ENCODE measurements around the gene ELAVL1. TPM values are rescaled to one million over a fixed set of nuclear protein-coding genes. Genes with fewer than 3 reads are reported as not detected.

Gene ELAVL1
- total and polyA plus RNA-seq, 2 of the 13 experiments (the other 11 are each of a cell fraction or from before 2014, with no cell fraction given): 27.9 to 38.4 TPM

GRCh38 chr19:7986321-7987113, 18.9 kb downstream of the ELAVL1 start:
- ATAC-seq (no peak), FAIRE-seq (no peak), DNase-seq (ENCODE audit: low spot score) (no peak)
- Histone ChIP-seq H3K27ac (ENCODE audit: extremely low read length, insufficient read depth, low read length) (no peak overlapping the region), H3K9me3 (ENCODE audit: low read length) (no peaks in the 10 kb centered on the region), H3K4me3 (replicated peaks in 1 of 3; ENCODE audit: insufficient read depth in 1 of 3, low read depth in 2 of 3, low read length in 3 of 3) (no peak overlapping the region), H4K20me1 (ENCODE audit: insufficient read depth, low read length) (peaks cover 12% of the 10 kb centered on the region), H3K27me3 (ENCODE audit: control insufficient read depth in 1 of 2, insufficient read depth in 2 of 2, low read length in 2 of 2) (no peaks in the 10 kb centered on the region), H3K4me2 (ENCODE audit: low read depth, low read length) (no peak overlapping the region), H3K79me2 (ENCODE audit: insufficient read depth, low read length) (peaks cover 18% of the 10 kb centered on the region), H3K36me3 (replicated peaks in 1 of 2; ENCODE audit: control insufficient read depth in 1 of 2, insufficient read depth in 2 of 2, low read length in 2 of 2) (peaks cover 56 to 91% of the 10 kb centered on the region in 2 experiments), H3K9ac (ENCODE audit: insufficient read depth, low read depth, low read length) (no peak overlapping the region), H3K4me1 (ENCODE audit: insufficient read depth, low read length) (no peaks in the 10 kb centered on the region), H2AFZ (ENCODE audit: low read length) (no peak overlapping the region)
- BruUV-seq (replicated peaks): no TSS peak
- intact Hi-C loops (cut with micrococcal nuclease; ENCODE audit: unreplicated experiment) (no loop called here), in situ Hi-C loops (cut with HindIII; ENCODE audit: extremely low pct_ligation_motif_present, low pct_unique_long_range_greater_than_20kb) (no loop called here)
- WGBS (ENCODE audit: low lambda C conversion rate): 96% methylated on average over 23 of the region's 23 CpGs
- TF ChIP-seq ZNF513 (CRISPR knock-in tag; conservative IDR thresholded peaks at IDR 0.05): no peak
- ChIA-PET CTCF (ENCODE audit: low intra/inter-chr PET ratio, low total read pairs) (no interaction called here), POLR2A (no interaction called here)

GRCh38 chr19:7985481-7985911, 19.9 kb downstream of the ELAVL1 start:
- peaks cover 52 to 91% of the 10 kb centered on the region in 2 experiments for H3K36me3 ChIP-seq (replicated peaks in 1 of 2; ENCODE audit: control insufficient read depth in 1 of 2, insufficient read depth in 2 of 2, low read length in 2 of 2)
- in situ Hi-C loops (cut with HindIII; ENCODE audit: extremely low pct_ligation_motif_present, low pct_unique_long_range_greater_than_20kb): no loop called here
- no TSS peak for BruUV-seq (replicated peaks)

More at GRCh38 chr19:7985481-7985911, 19.9 kb downstream of the ELAVL1 start:
- ChIA-PET POLR2A (no interaction called here), CTCF (ENCODE audit: low intra/inter-chr PET ratio, low total read pairs) (no interaction called here)
- intact Hi-C loops (cut with micrococcal nuclease; ENCODE audit: unreplicated experiment): no loop called here
- Histone ChIP-seq H3K4me1 (ENCODE audit: insufficient read depth, low read length) (no peaks in the 10 kb centered on the region), H3K27ac (ENCODE audit: extremely low read length, insufficient read depth, low read length) (no peak overlapping the region), H3K27me3 (ENCODE audit: control insufficient read depth in 1 of 2, insufficient read depth in 2 of 2, low read length in 2 of 2) (no peaks in the 10 kb centered on the region), H3K79me2 (ENCODE audit: insufficient read depth, low read length) (peaks cover 12% of the 10 kb centered on the region), H2AFZ (ENCODE audit: low read length) (no peak overlapping the region), H3K4me2 (ENCODE audit: low read depth, low read length) (no peak overlapping the region), H3K9ac (ENCODE audit: insufficient read depth, low read depth, low read length) (no peak overlapping the region), H4K20me1 (ENCODE audit: insufficient read depth, low read length) (peaks cover 12% of the 10 kb centered on the region), H3K9me3 (ENCODE audit: low read length) (no peaks in the 10 kb centered on the region), H3K4me3 (replicated peaks in 1 of 3; ENCODE audit: insufficient read depth in 1 of 3, low read depth in 2 of 3, low read length in 3 of 3) (no peak overlapping the region)
- ATAC-seq (no peak), DNase-seq (ENCODE audit: low spot score) (no peak), FAIRE-seq (no peak)
- TF ChIP-seq ZNF282 (IDR thresholded peaks at IDR 0.05; ENCODE audit: partially characterized antibody) (no peak), E2F2 (CRISPR knock-in tag; IDR thresholded peaks at IDR 0.05; ENCODE audit: borderline replicate concordance) (no peak), KDM4B (CRISPR knock-in tag; IDR thresholded peaks at IDR 0.05) (no peak), AGO2 (optimal IDR thresholded peaks at IDR 0.05; ENCODE audit: low read depth, low read length) (peak; percentile 67), THAP11 (CRISPR knock-in tag; IDR thresholded peaks at IDR 0.05) (no peak), ZNF75D (CRISPR knock-in tag; IDR thresholded peaks at IDR 0.05; ENCODE audit: borderline replicate concordance) (no peak), ZNF382 (CRISPR knock-in tag; IDR thresholded peaks at IDR 0.05; ENCODE audit: borderline replicate concordance) (no peak)
- TF ChIP-seq, protein P1, sequence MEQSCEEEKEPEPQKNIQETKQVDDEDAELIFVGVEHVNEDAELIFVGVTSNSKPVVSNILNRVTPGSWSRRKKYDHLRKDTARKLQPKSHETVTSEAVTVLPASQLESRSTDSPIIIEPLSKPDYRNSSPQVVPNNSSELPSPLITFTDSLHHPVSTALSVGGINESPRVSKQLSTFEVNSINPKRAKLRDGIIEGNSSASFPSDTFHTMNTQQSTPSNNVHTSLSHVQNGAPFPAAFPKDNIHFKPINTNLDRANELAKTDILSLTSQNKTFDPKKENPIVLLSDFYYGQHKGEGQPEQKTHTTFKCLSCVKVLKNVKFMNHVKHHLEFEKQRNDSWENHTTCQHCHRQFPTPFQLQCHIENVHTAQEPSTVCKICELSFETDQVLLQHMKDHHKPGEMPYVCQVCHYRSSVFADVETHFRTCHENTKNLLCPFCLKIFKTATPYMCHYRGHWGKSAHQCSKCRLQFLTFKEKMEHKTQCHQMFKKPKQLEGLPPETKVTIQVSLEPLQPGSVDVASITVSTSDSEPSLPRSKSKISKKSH (CRISPR knock-in tag; IDR thresholded peaks at IDR 0.05; ENCODE audit: borderline replicate concordance): no peak
- 100% methylated on average over 6 of the region's 7 CpGs for WGBS (ENCODE audit: low lambda C conversion rate)
